HG03521 (cell line): ENCODE data around the gene FADD.
"Not testable (repeated sequence)": the region's sequence is repeated elsewhere in the genome, so short reads cannot be mapped to it uniquely, and the experiment has no call there.

ENCODE experiments used
- ATAC-seq: cut with Tn5 transposase; IDR thresholded peaks from one replicate; pipeline ENCODE4 v1.9.1; 2021; ENCODE audit warnings: mild to moderate bottlenecking, moderate library complexity; ENCODE audit not compliant: unreplicated experiment

FADD gene

GRCh38 chr11:70203751-70204465, 812 bp downstream of the FADD start:
- ATAC-seq = peak; percentile 16

DNA sequence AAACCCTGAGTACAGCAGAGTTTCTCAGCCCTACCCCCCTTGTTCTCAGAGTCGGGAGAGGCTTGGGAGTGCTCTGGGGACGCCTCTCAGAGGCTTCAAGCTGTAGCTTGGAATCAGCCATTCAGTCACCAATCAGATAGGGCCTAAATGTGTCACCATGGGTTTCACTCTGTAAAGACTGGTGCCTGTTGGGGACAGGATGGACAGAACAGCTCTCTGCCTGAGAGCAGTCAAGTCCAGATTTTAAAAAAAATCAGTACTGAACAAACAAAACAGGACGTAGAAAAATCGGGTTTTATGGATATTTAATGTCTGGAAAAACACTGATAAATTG, 1.3 kb downstream of the FADD start:
- no peak for ATAC-seq

DNA sequence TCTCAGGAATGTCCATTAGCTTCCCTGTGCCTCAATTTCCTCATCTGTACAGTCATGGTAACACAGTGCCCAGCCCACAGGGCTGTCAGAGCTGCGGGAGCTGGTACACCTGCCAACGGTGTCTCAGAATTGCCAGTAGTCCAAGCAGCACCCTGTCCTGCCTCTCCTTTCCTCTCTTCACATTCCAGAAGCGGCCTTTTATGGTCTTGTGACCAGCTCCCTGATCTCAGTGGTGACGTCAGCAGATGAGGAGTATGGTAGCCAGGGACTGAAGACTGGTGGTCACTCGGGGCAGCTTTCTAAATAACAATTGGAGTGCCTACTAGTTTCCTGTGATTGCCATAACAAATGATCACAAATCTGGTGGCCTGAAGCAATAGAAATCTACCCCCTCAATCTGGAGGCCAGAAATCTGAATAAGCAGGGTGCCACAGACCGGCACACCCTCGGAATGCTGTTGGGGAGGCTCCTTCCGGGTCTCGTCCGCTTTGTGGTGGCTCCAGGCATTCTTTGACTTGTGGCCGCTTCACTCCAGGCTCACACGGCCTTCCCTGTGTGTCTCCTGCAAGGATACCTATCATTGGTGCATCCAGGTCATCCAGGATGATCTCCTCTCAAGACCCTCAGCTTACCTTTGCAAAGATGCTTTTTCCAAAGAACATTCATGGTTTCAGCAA, 2.1 kb downstream of the FADD start:
- no peak for ATAC-seq

- ATAC-seq = no peak
Observed at GRCh38 chr11:70205766-70206165, 2.7 kb downstream of the FADD start.

DNA sequence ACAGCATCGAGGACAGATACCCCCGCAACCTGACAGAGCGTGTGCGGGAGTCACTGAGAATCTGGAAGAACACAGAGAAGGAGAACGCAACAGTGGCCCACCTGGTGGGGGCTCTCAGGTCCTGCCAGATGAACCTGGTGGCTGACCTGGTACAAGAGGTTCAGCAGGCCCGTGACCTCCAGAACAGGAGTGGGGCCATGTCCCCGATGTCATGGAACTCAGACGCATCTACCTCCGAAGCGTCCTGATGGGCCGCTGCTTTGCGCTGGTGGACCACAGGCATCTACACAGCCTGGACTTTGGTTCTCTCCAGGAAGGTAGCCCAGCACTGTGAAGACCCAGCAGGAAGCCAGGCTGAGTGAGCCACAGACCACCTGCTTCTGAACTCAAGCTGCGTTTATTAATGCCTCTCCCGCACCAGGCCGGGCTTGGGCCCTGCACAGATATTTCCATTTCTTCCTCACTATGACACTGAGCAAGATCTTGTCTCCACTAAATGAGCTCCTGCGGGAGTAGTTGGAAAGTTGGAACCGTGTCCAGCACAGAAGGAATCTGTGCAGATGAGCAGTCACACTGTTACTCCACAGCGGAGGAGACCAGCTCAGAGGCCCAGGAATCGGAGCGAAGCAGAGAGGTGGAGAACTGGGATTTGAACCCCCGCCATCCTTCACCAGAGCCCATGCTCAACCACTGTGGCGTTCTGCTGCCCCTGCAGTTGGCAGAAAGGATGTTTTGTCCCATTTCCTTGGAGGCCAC, 3.3 kb downstream of the FADD start:
- no peak for ATAC-seq

- ATAC-seq = no peak
Observed at GRCh38 chr11:70206982-70207376, 3.9 kb downstream of the FADD start.

- ATAC-seq = no peak
Observed at GRCh38 chr11:70207531-70208131, 4.5 kb downstream of the FADD start.

- no peak for ATAC-seq
Observed at GRCh38 chr11:70209391-70209912, 6.4 kb downstream of the FADD start.

GRCh38 chr11:70210051-70210501, 7.0 kb downstream of the FADD start:
- ATAC-seq = no peak

DNA sequence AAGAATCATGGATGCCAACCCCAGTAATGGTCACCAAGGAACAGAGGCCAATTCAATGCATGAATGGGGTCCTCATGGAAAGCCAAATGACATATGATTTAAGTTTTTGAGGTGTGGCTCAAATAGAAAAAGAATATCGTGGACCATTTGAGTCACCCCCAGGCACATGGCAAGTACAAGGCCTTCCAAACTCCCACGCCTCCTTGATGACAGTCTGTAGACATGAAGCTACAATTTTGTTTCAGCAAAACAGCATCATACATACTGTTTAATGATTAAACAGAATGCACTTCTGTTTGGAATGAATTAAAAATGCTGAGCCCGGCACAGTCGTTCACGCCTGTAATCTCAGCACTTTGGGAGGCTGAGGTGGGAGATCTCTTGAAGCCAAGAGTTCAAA, 7.4 kb downstream of the FADD start:
- no peak for ATAC-seq

GRCh38 chr11:70212227-70212811, 9.2 kb downstream of the FADD start:
- ATAC-seq = no peak

GRCh38 chr11:70217388-70217787, 14.3 kb downstream of the FADD start:
- ATAC-seq = not testable (repeated sequence)

DNA sequence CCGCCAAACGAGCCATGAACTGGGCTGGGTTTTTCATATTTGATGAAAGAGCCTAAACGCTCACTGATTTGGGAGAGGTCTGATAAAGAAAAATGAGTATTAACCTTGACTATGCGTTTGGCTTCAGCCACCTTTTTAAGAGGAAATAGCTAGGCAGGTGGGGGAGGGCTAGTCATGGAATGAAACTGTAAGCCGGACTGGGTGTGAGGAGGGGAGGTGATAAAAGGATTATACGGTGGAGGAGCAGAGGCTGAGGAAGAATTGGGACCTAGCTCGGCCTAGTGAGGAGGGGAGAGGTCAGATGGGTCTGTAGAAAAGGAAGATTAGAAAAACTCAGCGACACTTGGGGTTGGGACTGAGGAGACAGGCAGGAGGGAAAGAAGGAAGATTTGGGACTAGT, 15.0 kb downstream of the FADD start:
- ATAC-seq = not testable (repeated sequence)

- no peak for ATAC-seq
Observed at GRCh38 chr11:70220136-70220535, 17.0 kb downstream of the FADD start.

- ATAC-seq = no peak
Observed at GRCh38 chr11:70220920-70221319, 17.8 kb downstream of the FADD start.

DNA sequence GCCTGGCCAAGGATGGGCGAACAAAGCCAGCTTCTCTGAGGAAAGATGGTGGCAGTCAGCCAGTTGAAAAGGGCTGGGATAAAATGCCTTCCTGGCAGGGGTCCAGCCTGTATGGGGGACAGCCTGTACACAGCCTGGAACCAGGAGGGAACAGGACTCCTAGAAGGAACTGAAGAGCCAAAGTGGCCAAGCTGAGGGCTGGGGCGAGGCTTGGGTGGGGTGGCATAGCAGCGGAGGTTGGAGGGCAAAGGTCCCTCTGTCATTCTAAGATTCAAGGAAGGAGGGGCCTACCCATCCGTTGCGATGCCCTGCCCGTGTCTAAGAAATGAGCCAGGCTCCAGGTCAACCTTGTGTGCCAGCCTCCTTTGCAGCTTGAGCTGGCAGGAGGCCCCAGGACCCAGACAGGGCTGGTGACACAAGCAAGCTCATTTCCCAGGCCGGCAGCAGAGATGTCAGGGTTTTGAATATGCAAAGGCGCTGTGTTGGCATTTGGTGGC, 22.6 kb downstream of the FADD start:
- no peak for ATAC-seq

GRCh38 chr11:70226183-70226582, 23.1 kb downstream of the FADD start:
- no peak for ATAC-seq

DNA sequence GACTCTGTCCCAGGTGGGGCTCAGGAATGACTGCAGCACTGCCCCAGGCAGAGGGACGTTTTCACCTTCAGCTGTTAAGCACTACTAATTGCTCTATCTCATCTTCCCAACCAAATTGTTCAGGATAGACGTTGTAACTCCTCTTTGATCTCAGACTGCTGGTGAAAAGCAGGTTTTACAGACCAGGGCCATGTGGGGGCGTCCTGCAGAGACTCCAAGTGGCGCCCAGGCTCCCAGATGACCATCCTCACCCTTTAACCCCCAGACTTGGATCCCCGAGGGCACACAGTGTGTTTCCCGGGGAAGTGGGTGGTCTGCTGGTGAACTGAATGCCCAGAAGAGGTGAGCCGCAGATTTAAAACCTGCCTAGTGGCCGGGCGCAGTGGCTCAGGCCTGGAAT, 23.9 kb downstream of the FADD start:
- ATAC-seq = no peak

- ATAC-seq = no peak
Observed at GRCh38 chr11:70229737-70230136, 26.6 kb downstream of the FADD start.

- ATAC-seq = no peak
Observed at GRCh38 chr11:70230151-70230839, 27.2 kb downstream of the FADD start.
